ENCODE measurements around the gene PPP5C. TPM values are rescaled to one million over a fixed set of nuclear protein-coding genes. Genes with fewer than 3 reads are reported as not detected.
"Not testable (repeated sequence)": the region's sequence is repeated elsewhere in the genome, so short reads cannot be mapped to it uniquely, and the experiment has no call there.

Gene PPP5C
- 69.5 TPM for total RNA-seq
- long read RNA-seq, transcript PPP5C-201 (13 exons, 2,109 nt) = major isoform, 256 of 266 reads
- long read RNA-seq, partial matches to known transcripts = 1 of 266 reads
- long read RNA-seq, other reads (novel, unspliced or antisense) = 7 of 266 reads

- DNase-seq = peak; percentile 96
- peak; percentile 85 for ATAC-seq (ENCODE audit: poor library complexity)
- intact Hi-C loops (cut with DNase I) = loop anchor here (5.0 kb wide), 2 partner anchors 45 to 65 kb away; no protein-coding TSS in a partner anchor
Measured at GRCh38 chr19:46346821-46347571, at the start of gene PPP5C. Gene PPP5C, plus strand, starts transcription at chr19:46347087. Its CDS starts 10 bp downstream, at chr19:46347097.

GRCh38 chr19:46297700-46298478 is 49.0 kb upstream of the PPP5C start:
- intact Hi-C loops (cut with DNase I) = no loop called here
- ATAC-seq (ENCODE audit: poor library complexity) = peak; percentile 59
- DNase-seq = peak; percentile 90

- intact Hi-C loops (cut with DNase I) = no loop called here
- ATAC-seq (ENCODE audit: poor library complexity) (no peak), DNase-seq (no peak)
Measured at GRCh38 chr19:46298479-46299003, 48.3 kb upstream of the PPP5C start.

GRCh38 chr19:46299004-46299509 is 47.8 kb upstream of the PPP5C start:
- DNase-seq (peak; percentile 97), ATAC-seq (ENCODE audit: poor library complexity) (peak; percentile 75)
- intact Hi-C loops (cut with DNase I) = no loop called here

- ATAC-seq (ENCODE audit: poor library complexity) = no peak
Measured at GRCh38 chr19:46299695-46300094, 47.2 kb upstream of the PPP5C start.

GRCh38 chr19:46303322-46303690 is 43.6 kb upstream of the PPP5C start:
- DNase-seq (no peak), ATAC-seq (ENCODE audit: poor library complexity) (no peak)
- intact Hi-C loops (cut with DNase I) = loop anchor here (5.0 kb wide), 1 partner anchor 44 kb away; the partner anchor contains the start of gene PPP5C

More at GRCh38 chr19:46299695-46300094, 47.2 kb upstream of the PPP5C start:
- intact Hi-C loops (cut with DNase I) = loop anchor here (5.0 kb wide), 1 partner anchor 48 kb away; the partner anchor contains the start of gene PPP5C
- DNase-seq = peak; percentile 51

GRCh38 chr19:46303691-46304397 is 43.0 kb upstream of the PPP5C start:
- intact Hi-C loops (cut with DNase I) = loop anchor here (5.0 kb wide), 1 partner anchor 43 kb away; the partner anchor contains the start of gene PPP5C
- DNase-seq (peak; percentile 74), ATAC-seq (ENCODE audit: poor library complexity) (peak; percentile 1)

- ATAC-seq (ENCODE audit: poor library complexity) (no peak), DNase-seq (no peak)
- intact Hi-C loops (cut with DNase I) = no loop called here
Measured at GRCh38 chr19:46306501-46306900, 40.4 kb upstream of the PPP5C start.

- ATAC-seq (ENCODE audit: poor library complexity) (no peak), DNase-seq (no peak)
- intact Hi-C loops (cut with DNase I) = no loop called here
Measured at GRCh38 chr19:46308510-46308909, 38.4 kb upstream of the PPP5C start.

- no peak for DNase-seq
- no peak for ATAC-seq (ENCODE audit: poor library complexity)
- intact Hi-C loops (cut with DNase I) = no loop called here
Measured at GRCh38 chr19:46309056-46309455, 37.8 kb upstream of the PPP5C start.

- intact Hi-C loops (cut with DNase I) = no loop called here
- no peak for ATAC-seq (ENCODE audit: poor library complexity)
- DNase-seq = no peak
Measured at GRCh38 chr19:46311444-46311843, 35.4 kb upstream of the PPP5C start.

GRCh38 chr19:46313540-46314469 is 33.1 kb upstream of the PPP5C start:
- DNase-seq; ATAC-seq (ENCODE audit: poor library complexity); intact Hi-C loops (cut with DNase I): not testable (repeated sequence)

GRCh38 chr19:46317339-46317738 is 29.5 kb upstream of the PPP5C start:
- intact Hi-C loops (cut with DNase I) = no loop called here
- DNase-seq (no peak), ATAC-seq (ENCODE audit: poor library complexity) (no peak)

GRCh38 chr19:46319613-46320012 is 27.3 kb upstream of the PPP5C start:
- intact Hi-C loops (cut with DNase I) = no loop called here
- ATAC-seq (ENCODE audit: poor library complexity) = no peak
- DNase-seq = no peak

- intact Hi-C loops (cut with DNase I) = no loop called here
- DNase-seq (no peak), ATAC-seq (ENCODE audit: poor library complexity) (no peak)
Measured at GRCh38 chr19:46320559-46320958, 26.3 kb upstream of the PPP5C start.

GRCh38 chr19:46321653-46322052 is 25.2 kb upstream of the PPP5C start:
- intact Hi-C loops (cut with DNase I) = no loop called here
- ATAC-seq (ENCODE audit: poor library complexity) = no peak
- no peak for DNase-seq

- ATAC-seq (ENCODE audit: poor library complexity); intact Hi-C loops (cut with DNase I); DNase-seq: not testable (repeated sequence)
Measured at GRCh38 chr19:46323227-46323626, 23.7 kb upstream of the PPP5C start.

Data from Right ventricle myocardium superior (tissue), 1 donor.